Transverse colon (tissue), 4 donors: Measurements from ENCODE around the gene FRMD8.

Experiments used
- CTCF ChIP-seq, 5 experiments: fragments of 200-600 bp in 3 of 5; fragments of 450-650 bp in 2 of 5; sonication (generic) in 3 of 5; IDR thresholded peaks; 1 replicate in 2 of 5; 2 replicates in 3 of 5; pipeline ENCODE4 v1.5.1; 2016 to 2017; ENCODE audit warnings: antibody characterized with exemption in 5 of 5, inconsistent platforms in 3 of 5, mild to moderate bottlenecking in 2 of 5, moderate library complexity in 1 of 5
- POLR2A ChIP-seq: fragments of 450-650 bp; IDR thresholded peaks from one replicate; pipeline ENCODE4 v1.6.1; 2016; ENCODE audit warnings: antibody characterized with exemption, mild to moderate bottlenecking, moderate library complexity
- POLR2AphosphoS5 ChIP-seq, 3 donors: sonication (generic); formaldehyde crosslinking; IDR thresholded peaks; one replicate each; pipeline ENCODE4 v1.6.1; 2016; ENCODE audit warnings: antibody characterized with exemption in 3 of 3

GRCh38 chr11:65382804-65383368, 3.6 kb upstream of the FRMD8 start:
- TF ChIP-seq CTCF (IDR thresholded peaks at IDR 0.05) (no peak), POLR2AphosphoS5 (IDR thresholded peaks at IDR 0.05) (peak in 1 of 3 donors; percentile 49), POLR2A (peak; percentile 7)
